ENCODE results near the gene ZMIZ1.
"Not testable (repeated sequence)": the region's sequence is repeated elsewhere in the genome, so short reads cannot be mapped to it uniquely, and the experiment has no call there.

Gene ZMIZ1

DNA sequence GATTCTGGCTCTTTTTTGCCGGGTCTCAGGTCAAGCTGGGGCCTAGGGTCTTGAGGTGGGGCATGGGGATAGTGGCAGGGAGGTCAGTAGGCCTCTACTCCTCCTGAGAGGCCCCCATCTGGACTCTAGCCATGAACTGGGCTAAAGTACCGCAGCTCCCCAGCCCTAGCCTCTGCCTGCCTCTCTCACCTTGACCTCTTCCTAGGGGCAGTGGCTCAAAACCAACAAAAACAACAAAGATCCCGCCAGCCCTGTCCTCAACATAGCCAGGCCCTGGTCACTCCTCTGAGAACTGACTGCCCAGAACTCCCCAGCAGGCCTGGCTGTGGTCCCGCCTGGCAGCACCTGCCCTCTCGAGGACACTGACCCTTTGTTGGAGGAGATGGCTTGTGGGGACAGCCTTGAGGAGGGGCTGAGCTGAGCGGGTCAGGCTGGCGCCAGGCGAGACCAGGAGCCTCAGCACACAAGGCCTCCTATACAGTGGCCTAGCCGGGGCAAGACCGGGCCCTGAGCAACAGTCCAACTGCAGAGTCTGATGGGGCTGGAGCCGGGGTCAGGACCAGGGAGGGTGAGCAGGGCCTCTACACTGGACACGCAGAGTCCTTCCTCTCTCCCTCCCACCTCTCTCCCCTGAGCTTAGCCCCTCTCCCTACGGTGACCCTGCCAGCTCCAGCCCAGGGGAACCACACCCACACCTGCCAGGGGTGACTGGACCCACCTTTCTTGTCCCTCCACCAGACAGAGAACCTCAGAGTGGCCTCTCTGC, 266.9 kb downstream of the ZMIZ1 start:
- no peaks in the 10 kb centered on the region for H3K36me3 ChIP-seq (ENCODE audit: insufficient read depth, low read length)
- no peaks in the 10 kb centered on the region for H3K4me1 ChIP-seq (ENCODE audit: insufficient read depth, low read length)
- H2AFZ ChIP-seq (ENCODE audit: low read depth, low read length): no peak overlapping the region
- H3K9me3 ChIP-seq (ENCODE audit: low read length): no peaks in the 10 kb centered on the region
- H3K27me3 ChIP-seq (ENCODE audit: insufficient read depth, low read length): no peaks in the 10 kb centered on the region
- H3K4me3 ChIP-seq (ENCODE audit: low read length): no peak overlapping the region

DNA sequence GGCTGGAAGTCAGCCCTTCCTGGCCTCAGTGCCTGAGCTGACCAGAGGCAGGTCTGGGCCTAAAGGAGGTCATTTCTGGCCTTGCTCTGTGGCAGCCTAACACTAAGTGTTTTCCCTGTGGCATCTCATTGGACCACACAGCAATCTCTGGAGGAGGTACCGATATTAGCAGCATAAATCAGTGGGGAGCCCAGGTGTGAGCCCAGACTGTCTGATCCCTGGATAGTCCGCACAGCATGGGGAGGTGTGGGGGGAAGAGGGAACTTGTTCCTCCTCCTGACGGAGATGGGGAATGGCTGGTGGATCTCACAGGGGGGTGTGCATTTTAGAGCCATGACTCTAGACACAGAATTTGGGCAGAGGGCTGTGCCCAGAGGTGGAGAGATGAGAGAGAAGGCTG, 267.5 kb downstream of the ZMIZ1 start:
- no peaks in the 10 kb centered on the region for H3K36me3 ChIP-seq (ENCODE audit: insufficient read depth, low read length)
- H3K27me3 ChIP-seq (ENCODE audit: insufficient read depth, low read length): no peaks in the 10 kb centered on the region
- H3K9me3 ChIP-seq (ENCODE audit: low read length): no peaks in the 10 kb centered on the region
- H3K4me1 ChIP-seq (ENCODE audit: insufficient read depth, low read length): no peaks in the 10 kb centered on the region
- H2AFZ ChIP-seq (ENCODE audit: low read depth, low read length): no peak overlapping the region
- no peak overlapping the region for H3K4me3 ChIP-seq (ENCODE audit: low read length)

DNA sequence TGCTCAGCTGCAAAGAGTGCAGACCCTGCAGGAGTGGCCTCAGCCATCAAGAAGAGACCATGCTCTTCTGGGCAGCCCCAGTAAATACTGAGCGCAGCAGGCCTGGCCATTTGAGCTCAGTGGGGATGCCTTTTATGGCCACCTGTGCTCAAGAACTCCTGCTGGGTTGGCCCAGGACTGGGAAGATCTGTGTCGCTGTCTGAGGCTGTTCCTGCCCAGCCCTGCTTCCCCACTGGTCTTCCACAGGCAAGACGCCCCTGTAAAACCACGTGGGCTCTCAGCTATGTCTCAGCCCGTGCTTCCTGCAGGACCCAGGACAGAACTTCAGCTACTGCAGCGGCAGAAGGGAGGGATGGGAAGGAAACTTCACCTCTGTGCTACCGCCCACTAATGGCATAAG, 268.0 kb downstream of the ZMIZ1 start:
- no peaks in the 10 kb centered on the region for H3K36me3 ChIP-seq (ENCODE audit: insufficient read depth, low read length)
- no peaks in the 10 kb centered on the region for H3K4me1 ChIP-seq (ENCODE audit: insufficient read depth, low read length)
- no peaks in the 10 kb centered on the region for H3K27me3 ChIP-seq (ENCODE audit: insufficient read depth, low read length)
- H3K4me3 ChIP-seq (ENCODE audit: low read length): no peak overlapping the region
- no peak overlapping the region for H2AFZ ChIP-seq (ENCODE audit: low read depth, low read length)
- H3K9me3 ChIP-seq (ENCODE audit: low read length): no peaks in the 10 kb centered on the region

DNA sequence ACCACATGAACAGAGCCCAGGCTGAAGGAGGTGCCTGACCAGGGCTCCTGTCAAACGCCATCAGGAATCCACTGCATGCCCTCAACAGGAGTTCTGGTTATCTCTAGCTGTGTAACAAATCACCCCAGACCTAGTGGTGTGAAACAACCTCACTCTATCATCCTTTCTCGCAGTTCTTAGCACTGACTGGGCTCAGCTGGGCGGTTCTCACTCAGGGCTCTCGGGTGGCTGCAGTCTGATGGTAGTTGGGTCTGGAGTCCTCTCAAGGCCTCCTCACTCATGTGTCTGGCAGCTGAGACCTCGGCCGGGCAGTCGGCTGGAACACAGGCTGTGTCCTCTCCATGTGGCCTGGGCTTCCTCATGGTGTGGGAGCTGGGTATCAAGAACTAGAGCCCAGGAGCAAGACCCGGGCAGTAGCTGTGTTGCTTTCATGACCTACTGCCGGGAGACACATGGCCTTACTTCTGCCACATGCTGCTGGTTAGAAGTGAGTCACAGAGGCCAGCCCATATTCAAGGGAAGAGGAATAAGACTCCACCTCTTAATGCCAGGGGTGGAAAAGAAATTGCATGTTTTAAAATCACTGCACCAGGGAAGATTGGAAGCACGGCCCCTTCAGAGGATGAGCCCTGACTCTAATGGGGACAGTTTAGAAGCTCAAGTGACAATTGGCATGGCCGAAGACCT, 269.2 kb downstream of the ZMIZ1 start:
- H2AFZ ChIP-seq (ENCODE audit: low read depth, low read length); H3K36me3 ChIP-seq (ENCODE audit: insufficient read depth, low read length); H3K4me3 ChIP-seq (ENCODE audit: low read length); H3K27me3 ChIP-seq (ENCODE audit: insufficient read depth, low read length); H3K9me3 ChIP-seq (ENCODE audit: low read length); H3K4me1 ChIP-seq (ENCODE audit: insufficient read depth, low read length): not testable (repeated sequence)

DNA sequence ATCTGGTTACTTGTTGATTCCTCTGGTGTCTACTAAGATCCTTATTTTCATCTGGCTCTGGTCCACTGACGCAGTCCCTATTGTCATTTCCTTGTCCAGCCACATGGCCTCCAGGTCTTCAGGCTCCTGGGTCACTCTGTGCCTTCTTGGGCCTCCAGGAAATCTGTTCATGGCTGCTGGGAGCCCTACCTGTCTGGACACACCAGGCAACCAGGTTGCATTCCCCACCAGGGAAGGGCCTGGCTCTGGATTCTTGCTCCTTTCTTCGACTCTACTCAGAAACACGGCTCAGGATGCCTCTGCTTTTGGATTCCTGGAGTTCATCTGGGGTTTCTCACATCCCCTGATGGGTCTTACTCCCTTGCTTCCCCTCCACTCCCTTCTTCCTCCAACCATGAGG, 270.5 kb downstream of the ZMIZ1 start:
- H3K27me3 ChIP-seq (ENCODE audit: insufficient read depth, low read length): no peaks in the 10 kb centered on the region
- H2AFZ ChIP-seq (ENCODE audit: low read depth, low read length): no peak overlapping the region
- H3K4me1 ChIP-seq (ENCODE audit: insufficient read depth, low read length): no peaks in the 10 kb centered on the region

DNA sequence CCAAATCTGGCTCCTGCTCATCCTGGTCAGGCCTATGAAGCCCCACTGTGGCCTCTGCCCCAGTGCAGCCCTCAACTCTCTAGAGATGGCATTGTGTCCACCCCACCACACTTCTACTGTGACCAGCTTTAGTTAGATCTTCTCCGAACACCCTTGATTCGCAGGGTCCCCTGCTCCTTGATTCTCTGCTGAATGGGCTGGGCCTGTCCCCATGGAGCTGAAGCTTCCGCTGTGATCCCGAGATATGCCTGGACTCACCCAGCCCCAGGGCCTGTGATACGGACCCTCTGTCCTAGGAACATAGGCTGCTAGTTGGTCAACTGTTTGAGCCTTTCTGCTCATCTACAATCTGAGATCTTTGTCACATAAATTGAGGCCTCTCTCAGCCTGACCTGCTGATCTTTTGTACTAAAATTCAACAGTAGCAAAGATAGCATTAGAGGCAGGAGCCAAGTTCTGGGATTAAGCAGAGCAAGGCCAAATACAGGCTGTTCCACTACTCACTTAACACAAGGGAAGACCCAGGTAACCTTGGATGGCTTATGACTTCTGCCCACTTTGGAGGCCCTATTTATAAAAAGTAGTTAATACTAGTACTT, 272.0 kb downstream of the ZMIZ1 start:
- Histone ChIP-seq H3K4me3 (ENCODE audit: low read length) (no peak overlapping the region), H3K4me1 (ENCODE audit: insufficient read depth, low read length) (no peaks in the 10 kb centered on the region), H3K27me3 (ENCODE audit: insufficient read depth, low read length) (no peaks in the 10 kb centered on the region)

More for the DNA sequence above, 270.5 kb downstream of the ZMIZ1 start:
- Histone ChIP-seq H3K36me3 (ENCODE audit: insufficient read depth, low read length) (no peaks in the 10 kb centered on the region), H3K4me3 (ENCODE audit: low read length) (no peak overlapping the region), H3K9me3 (ENCODE audit: low read length) (no peaks in the 10 kb centered on the region)

DNA sequence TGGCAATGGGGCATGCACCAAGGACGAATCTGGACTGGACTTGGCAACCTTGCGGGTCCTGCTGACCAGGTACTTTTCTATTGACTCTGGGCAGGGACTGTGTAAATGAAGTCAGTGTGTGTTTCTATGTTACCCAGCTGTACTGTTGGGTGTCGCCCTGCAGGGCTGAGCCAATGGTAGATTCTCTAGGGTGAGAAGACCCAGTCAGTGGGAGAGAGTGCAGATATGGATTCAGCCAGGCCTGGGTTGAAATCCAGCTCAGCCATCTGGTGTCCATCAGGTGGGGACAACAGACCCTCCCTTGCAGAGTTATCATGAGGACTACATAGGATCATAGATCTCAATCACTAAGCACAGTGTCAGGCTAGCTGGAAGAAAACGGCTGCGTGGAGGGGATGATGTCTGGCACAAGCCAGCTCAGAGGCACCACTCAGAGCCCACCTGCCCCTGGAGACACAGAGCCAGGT, 273.6 kb downstream of the ZMIZ1 start:
- Histone ChIP-seq H2AFZ (ENCODE audit: low read depth, low read length) (no peak overlapping the region), H3K9me3 (ENCODE audit: low read length) (no peaks in the 10 kb centered on the region), H3K36me3 (ENCODE audit: insufficient read depth, low read length) (no peaks in the 10 kb centered on the region), H3K4me3 (ENCODE audit: low read length) (no peak overlapping the region), H3K4me1 (ENCODE audit: insufficient read depth, low read length) (peaks cover 9% of the 10 kb centered on the region), H3K27me3 (ENCODE audit: insufficient read depth, low read length) (no peaks in the 10 kb centered on the region)

More for the DNA sequence above, 272.0 kb downstream of the ZMIZ1 start:
- H2AFZ ChIP-seq (ENCODE audit: low read depth, low read length): no peak overlapping the region
- no peaks in the 10 kb centered on the region for H3K9me3 ChIP-seq (ENCODE audit: low read length)
- H3K36me3 ChIP-seq (ENCODE audit: insufficient read depth, low read length): no peaks in the 10 kb centered on the region

DNA sequence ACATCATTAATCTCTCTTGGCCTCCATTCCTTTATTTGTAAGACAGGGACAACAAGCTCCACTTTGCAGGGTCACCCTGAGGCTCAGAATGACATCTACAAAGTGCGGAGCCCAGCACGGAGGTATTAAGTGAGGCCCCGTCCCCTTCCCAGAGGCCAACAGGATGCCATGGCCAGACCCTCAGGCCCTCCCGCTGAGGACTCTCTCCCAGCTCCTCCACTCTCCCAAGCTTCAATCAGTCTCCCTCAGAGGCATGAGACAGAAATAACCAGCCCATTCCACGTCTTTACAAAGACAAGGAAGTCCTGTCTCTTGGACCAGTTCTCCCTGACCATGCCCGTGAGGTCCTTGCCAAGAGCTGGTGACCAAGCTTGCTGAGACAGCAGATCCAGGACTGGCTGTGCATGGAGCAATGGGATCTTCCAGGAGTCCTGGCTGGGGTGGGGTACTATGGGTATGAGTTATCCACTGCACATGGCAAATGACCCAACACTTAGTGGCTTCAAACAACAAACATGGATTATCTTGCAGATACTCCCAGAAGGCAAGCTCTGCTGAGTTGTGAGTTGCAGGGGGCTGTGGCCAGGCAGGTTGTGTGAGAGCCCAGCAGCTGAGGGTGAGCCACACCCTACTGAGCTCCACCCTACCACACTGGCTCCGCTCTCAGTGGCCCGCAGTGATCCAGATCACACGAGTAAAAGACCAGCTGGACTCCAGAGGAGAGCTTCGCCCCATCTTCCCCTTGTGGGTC, 274.2 kb downstream of the ZMIZ1 start:
- Histone ChIP-seq H3K4me3 (ENCODE audit: low read length) (no peak overlapping the region), H3K36me3 (ENCODE audit: insufficient read depth, low read length) (no peaks in the 10 kb centered on the region), H3K27me3 (ENCODE audit: insufficient read depth, low read length) (no peaks in the 10 kb centered on the region), H2AFZ (ENCODE audit: low read depth, low read length) (no peak overlapping the region), H3K9me3 (ENCODE audit: low read length) (no peaks in the 10 kb centered on the region), H3K4me1 (ENCODE audit: insufficient read depth, low read length) (peaks cover 11% of the 10 kb centered on the region)

DNA sequence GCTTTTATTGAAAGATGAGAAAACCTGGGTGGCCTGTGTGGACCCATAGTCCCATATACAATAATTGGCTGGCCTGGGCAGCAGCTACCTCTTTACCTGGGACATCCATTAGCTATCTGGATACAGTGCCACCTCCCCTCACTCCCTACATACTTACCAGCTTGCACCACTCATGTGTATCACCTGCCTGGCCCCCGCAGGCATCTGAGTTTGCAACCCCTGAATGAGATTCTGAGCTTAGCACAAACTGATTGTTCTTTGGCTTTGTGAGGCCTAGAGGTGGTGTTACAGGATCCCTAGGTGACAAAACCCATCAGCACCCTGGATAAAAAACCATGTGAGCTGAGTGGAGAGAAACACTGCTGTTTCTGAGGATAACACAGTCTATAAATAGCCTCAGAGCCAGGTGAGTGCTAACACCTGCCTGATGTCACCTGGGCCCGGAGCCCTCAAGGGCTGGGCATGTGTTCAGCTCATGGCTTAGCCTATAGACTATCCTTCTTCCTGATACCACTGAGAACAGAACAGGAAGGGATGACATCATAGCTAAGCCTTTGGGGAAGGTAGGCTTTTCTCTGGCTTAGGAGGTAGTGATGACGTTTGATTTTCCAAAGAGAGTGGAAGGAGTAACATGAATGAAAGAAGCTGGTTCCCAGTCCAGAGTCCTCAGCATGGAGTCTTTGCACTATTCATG, 275.9 kb downstream of the ZMIZ1 start:
- Histone ChIP-seq H3K4me1 (ENCODE audit: insufficient read depth, low read length) (peaks cover 18% of the 10 kb centered on the region), H3K4me3 (ENCODE audit: low read length) (no peak overlapping the region), H2AFZ (ENCODE audit: low read depth, low read length) (no peak overlapping the region), H3K27me3 (ENCODE audit: insufficient read depth, low read length) (no peaks in the 10 kb centered on the region), H3K36me3 (ENCODE audit: insufficient read depth, low read length) (peaks cover 8% of the 10 kb centered on the region), H3K9me3 (ENCODE audit: low read length) (no peaks in the 10 kb centered on the region)

DNA sequence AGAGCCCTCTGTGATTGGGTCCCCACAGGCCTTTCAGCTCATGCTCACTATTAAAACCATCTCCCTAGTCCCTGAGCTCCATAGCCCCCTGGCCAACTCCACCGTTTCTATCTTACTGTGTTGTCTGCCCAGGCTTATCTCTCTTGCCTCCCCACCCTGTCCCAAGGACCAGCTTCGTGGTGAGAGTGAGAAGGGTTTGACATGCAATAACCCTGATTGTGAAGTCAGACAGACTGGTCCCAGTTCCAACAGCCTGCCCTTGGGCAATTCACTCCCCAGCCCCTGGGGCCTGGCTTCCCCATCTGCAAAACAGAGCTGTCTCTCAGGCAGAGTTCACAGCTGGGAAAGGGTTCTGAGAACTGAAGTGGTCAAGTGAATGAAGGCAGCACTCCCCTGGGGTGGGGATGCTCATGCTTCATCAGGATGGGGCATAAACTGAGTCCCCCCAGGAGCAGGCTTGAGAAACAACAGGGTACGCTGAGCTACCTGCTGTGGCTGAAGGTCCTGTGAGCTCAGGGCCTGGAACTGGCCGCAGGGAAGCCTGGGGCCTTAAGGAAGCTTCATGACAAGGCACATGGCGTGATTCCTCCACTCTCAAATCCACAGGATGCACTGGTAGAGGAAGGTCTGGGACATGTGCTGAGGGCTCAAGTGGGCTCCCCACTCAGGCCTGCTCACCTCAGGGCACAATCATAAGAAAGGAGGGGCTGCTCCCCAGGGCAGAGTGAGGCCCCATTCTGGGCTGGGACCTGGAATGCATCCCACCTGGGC, 276.7 kb downstream of the ZMIZ1 start:
- peaks cover 16% of the 10 kb centered on the region for H3K36me3 ChIP-seq (ENCODE audit: insufficient read depth, low read length)
- H2AFZ ChIP-seq (ENCODE audit: low read depth, low read length): no peak overlapping the region
- H3K4me1 ChIP-seq (ENCODE audit: insufficient read depth, low read length): peaks cover 18% of the 10 kb centered on the region
- H3K4me3 ChIP-seq (ENCODE audit: low read length): no peak overlapping the region
- H3K9me3 ChIP-seq (ENCODE audit: low read length): no peaks in the 10 kb centered on the region
- no peaks in the 10 kb centered on the region for H3K27me3 ChIP-seq (ENCODE audit: insufficient read depth, low read length)

DNA sequence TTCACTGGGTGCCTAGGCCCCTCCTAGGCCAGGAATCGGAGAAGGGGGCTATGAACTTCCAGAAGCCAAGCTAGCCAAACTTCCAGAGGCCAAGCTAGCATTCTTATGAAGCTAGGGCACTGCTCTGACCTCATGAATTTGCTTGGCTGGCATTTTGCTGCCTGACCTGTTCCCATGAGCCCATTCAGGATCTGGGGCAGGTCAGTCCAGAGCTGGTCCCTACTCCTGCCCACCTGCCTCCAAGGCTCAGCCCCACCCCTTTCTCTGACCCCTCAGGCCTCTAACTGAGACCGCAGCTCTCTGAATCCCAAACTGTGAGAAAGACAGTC, 277.2 kb downstream of the ZMIZ1 start:
- H2AFZ ChIP-seq (ENCODE audit: low read depth, low read length): no peak overlapping the region
- peaks cover 18% of the 10 kb centered on the region for H3K4me1 ChIP-seq (ENCODE audit: insufficient read depth, low read length)
- no peak overlapping the region for H3K4me3 ChIP-seq (ENCODE audit: low read length)
- peaks cover 21% of the 10 kb centered on the region for H3K36me3 ChIP-seq (ENCODE audit: insufficient read depth, low read length)
- H3K27me3 ChIP-seq (ENCODE audit: insufficient read depth, low read length): no peaks in the 10 kb centered on the region
- H3K9me3 ChIP-seq (ENCODE audit: low read length): no peaks in the 10 kb centered on the region
